HG02973 (cell line): ENCODE data around the gene MPV17L2.
"Not testable (repeated sequence)": the region's sequence is repeated elsewhere in the genome, so short reads cannot be mapped to it uniquely, and the experiment has no call there.

Source experiments
- ATAC-seq: cut with Tn5 transposase; IDR thresholded peaks from one replicate; pipeline ENCODE4 v1.9.1; 2021; ENCODE audit warnings: moderate library complexity; ENCODE audit not compliant: unreplicated experiment

Gene MPV17L2

DNA sequence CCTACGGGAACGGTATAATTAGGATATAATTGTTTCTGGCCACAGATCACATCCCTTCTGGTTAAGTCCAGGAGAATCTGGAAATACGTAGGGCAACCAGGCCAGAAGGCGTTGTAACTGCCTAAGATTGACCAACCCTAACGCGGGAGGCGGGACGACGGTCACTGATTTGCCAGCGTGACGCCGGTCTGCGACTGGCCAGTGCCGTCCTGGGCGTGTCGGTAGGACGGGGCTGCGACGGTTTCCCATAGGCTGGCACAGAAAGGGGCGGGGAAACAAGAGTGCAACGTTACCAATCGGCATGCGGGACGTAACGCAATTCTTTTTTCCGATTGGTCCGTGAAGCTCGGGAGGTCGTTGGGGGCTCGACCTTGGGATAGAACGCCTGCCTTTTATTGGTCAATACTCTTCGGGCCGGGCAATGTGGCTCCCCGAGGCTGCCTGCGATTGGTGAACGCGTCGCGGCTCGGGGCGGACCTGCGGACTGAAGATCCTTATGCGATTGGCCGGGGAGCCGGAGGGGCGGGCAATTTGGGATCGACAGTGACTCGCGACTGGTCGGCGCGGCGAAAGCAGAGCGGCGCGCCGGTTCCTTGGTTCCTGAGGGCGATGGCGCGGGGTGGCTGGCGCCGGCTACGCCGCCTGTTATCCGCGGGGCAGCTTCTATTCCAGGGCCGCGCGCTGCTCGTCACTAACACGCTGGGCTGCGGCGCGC, at the start of gene MPV17L2:
Gene MPV17L2, plus strand, starts transcription at position 546 of the 715 bp plus-strand sequence. Its CDS starts 64 bp downstream, at position 610.
- peak; percentile 88 for ATAC-seq

DNA sequence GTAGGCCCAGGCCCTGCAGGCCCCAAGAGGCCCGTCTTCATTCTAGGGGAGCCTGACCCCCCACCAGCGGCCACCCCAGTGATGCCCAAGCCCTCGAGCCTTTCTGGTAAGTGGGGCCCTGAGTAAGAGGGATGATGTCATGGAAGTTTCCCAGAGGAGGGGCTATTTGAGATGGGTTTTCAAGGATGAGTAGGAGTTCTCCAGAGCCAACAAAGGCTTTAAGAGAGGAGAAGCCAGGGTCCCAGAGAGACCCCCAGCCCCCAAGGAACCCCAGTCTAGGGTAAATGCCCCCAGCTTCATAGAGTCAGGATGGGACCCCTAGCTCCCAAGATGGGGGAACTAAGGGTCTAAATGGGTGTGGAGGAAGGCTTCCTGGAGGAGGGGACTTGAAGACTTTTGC, 49.1 kb upstream of the MPV17L2 start:
- no peak for ATAC-seq

DNA sequence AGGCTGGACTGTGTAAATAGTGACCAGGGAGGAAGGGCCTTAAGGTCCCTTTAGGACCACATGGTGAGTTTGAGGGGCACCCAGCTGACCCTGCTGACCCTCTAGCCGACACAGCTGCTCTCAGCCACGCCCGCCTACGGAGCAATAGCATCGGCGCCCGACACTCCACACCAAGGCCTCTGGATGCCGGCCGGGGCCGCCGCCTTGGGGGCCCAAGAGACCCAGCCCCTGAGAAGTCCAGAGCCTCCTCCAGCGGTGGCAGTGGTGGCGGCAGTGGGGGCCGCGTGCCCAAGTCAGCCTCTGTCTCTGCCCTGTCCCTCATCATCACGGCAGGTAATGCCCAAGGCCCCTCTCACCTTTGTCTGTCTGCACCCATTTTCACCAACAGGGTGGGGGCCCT, 48.7 kb upstream of the MPV17L2 start:
- ATAC-seq = no peak

DNA sequence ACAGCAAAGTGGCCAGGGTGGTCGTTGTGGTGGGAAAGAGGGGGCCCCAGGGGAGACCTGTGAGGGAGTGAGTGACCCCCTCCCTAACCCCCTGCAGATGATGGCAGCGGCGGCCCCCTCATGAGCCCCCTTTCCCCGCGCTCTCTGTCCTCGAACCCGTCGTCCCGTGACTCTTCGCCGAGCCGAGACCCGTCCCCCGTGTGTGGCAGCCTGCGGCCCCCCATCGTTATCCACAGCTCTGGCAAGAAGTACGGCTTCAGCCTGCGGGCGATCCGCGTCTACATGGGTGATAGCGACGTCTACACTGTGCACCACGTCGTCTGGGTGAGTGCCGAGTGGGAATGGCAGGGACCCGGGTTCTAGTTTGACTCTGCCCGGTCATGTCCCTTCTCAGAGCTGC, 48.1 kb upstream of the MPV17L2 start:
- no peak for ATAC-seq

DNA sequence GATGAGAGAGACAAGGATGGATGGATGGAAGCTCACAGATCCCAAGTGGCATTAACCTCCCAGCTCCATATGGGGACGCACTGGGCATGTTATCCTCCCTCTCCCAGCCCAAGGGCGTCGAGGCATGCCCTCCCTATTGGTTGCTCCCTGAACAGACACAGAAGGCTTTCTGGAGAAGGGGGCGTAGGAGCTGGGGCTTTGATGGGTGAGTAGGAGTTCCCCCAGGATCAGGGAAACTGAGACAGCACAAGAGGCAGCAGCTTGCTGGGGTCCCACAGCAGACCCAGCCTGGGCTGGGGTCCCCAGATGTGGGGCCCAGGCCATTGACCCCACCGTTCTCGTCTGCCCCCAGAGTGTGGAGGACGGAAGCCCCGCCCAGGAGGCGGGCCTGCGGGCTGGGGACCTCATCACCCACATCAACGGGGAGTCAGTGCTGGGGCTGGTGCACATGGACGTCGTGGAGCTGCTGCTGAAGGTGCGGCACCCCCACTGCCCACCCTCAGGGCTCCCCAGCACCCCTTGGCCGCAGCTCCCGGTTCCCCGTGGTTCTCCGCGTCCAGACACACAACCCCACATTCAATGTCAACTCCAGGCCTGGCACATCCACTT, 47.5 kb upstream of the MPV17L2 start:
- ATAC-seq = no peak

DNA sequence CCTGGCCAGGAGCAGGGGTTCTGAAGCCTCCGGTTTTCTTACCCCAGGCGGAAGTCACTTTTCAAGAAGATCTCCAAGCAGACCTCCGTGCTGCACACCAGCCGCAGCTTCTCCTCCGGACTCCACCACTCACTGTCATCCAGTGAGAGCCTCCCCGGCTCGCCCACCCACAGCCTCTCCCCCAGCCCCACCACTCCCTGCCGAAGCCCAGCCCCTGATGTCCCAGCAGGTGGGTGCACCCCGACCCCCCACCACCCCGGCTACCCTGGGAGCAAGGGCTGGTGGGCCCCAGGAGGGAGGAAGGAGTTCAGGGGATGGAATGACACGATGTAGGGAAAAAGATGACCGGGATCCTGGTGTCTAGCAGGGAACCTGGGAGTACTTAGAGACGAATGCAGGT, 45.6 kb upstream of the MPV17L2 start:
- no peak for ATAC-seq

DNA sequence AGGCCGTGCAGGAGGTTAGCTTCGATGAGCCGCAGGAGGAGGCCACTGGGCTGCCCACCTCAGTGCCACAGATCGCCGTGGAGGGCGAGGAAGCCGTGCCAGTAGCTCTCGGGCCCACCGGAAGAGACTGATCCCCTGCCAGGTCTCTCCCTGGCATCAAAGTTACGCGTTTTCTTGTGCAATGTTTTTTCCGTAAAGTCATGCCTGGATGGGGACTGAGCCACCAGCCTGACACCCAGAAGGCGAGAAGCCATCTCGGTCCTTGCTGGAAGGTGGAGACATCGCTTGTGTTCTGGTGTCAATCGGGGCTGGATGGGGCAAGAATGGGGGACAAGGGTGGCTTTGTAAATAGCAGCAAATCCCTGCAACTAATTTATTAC, 43.4 kb upstream of the MPV17L2 start:
- ATAC-seq = no peak

DNA sequence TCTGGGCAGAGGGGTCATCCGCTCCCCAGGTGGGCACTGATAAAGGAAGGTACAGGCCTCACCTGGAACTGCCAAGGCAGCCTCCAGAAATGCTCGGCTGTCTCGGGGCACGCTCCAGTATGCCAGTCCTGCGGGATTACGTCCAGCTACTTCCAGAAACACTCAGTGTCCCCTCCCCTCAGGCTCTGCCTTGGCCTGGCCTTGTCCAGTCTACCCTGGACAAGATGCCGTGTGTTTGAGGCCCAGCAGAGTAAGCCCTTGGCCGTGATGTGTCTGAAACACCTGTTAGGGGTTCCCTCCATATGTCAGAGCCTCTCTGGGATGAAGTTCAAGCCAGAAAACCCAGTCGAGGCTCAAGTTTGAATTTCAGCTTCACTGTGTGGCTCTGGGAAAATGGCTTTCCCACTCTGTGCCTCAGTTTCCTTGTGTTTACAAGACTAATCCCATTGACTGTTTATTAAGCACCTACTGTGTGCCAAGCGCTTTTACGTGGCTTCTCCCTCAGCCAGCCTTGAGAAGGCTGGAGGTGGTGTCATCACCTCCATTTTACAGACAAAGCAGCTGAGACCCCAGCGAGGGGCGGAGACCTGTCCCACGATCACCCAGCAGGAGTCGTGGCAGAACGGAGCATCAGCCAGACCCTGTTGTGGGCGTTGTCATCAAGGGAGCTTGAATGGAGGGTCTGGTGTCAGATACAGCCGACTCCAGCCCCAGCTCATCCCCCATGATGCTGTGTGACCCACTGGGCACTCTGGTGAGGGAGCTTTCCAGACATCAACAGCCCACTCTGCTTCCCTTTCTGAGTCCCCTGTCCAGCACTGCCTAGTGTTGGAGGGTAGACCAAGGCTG, 42.0 kb upstream of the MPV17L2 start:
- ATAC-seq = no peak

DNA sequence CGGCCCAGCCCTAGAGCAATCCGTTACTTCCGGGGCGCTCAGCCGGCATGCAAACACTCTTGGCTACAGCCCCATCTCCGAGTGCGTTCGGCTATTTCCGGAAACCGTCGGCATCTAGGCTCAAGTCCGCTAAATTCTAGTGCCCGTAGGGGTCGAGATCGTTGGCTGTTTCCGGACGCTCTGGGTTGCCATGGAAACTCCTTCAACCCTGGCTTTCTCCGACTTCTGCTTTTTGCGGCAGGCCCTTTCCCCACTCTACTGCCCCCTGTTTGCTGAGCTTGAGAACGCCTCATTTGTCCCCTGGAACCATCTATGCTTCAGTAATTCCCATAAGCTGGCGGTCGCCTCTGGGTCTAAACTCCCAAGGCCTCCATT, 40.6 kb upstream of the MPV17L2 start:
- ATAC-seq = peak; percentile 60

DNA sequence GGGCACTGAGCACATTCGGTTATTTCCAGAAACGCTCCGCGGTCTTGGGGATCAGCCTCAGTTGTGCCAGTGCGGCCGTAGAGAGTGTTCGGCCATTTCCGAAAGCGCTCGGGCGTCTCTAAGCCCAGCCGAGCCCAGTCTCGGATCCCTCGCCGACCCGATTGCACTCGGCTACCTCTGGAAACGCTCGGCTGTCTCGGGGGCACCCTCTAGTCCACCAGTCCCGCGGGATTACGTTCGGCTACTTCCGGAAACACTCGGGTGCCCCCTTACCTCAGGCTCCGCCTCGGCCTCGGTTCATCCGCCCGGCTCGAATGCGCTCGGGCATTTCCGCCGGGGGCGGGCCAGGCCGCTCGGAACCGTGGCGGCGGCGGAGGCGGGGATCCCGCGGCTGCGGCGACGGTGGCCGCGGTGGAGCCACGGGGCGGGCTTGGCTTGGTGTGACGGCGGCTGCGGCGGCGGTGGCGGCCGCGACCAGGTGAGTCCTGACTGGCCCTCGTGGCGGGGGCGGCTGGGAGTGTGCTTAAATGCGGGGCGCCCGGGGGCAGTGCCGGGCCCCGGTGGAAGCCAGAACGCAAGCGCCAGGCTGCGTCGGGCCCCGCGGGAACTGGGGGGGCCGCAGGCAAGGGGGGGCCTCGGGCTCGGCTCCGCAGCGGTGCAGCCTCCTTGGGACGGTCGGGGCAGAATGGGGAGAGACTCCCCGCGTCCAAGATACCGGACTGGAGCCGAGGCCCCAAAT, 40.0 kb upstream of the MPV17L2 start, which contains the start of gene PIK3R2:
Gene PIK3R2, plus strand, starts transcription at position 347 of the 739 bp plus-strand sequence. CDS start 2,717 bp downstream, outside the sequence.
- ATAC-seq = peak; percentile 71

DNA sequence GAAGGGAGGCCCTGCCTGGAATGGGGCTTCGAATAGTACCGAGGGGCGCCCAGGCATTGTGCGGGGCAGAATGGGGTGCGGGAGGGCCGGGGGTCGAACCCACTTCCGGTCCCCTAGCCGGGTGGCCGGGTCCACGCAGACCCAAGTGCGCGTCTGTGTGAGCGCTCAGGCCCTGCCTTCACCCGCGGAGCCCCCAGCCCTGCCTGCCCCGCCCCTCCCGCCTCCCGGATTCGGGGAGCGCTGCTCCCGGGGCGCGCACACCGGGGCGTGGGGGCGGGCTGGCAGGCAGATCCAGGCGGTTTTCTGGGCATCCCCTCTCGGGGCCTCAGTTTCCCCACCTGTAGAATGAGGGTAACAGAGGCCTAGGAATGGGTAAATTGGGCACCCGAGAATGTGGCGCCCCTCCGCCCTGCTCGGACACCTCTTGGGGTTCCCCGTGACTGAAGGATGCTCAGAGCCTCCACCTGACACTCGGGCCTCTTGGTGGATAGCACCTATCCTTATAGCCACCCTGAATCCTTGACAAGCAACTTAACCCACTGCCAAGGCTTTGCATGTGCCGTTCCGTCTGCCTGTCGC, 39.4 kb upstream of the MPV17L2 start:
- ATAC-seq = no peak

DNA sequence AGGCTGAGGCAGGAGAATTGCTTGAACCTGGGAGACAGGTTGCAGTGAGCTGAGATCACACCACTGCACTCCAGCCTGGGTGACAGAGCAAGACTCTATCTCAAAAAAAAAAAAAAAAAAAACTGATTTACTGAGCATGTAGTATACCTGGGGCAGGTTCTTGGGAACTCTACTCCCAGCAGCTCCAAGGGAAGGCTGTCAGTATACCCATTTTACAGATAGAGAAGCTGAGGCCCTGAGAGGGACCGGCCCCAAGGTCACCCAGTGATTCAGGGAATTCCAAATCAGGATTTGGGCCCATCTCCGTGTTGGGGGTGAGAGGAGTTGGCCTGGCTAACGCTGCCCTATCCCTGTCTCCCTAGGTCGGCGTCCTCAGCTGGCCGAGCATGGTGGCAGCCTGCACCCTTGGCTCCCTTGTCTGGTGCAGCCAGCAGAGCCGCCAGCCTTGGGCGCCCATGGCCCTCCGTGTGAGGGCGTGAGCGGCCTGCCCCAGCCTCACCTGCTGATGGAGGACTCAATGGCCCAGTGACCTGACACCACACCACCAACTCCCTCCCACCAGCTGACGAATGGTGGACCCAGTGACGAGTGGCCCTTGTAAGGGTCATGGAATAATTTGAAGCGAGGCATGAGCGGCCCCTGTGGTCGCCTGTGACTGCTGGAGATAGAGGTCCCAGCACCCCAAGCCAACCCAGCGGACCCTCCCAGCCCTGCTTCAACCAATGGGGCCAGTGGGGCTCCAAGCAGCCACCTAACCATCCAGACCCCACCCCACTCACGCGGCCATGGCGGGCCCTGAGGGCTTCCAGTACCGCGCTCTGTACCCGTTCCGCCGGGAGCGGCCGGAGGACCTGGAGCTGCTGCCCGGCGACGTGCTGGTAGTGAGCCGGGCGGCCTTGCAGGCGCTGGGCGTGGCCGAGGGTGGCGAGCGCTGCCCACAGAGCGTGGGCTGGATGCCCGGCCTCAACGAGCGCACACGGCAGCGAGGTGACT, 37.6 kb upstream of the MPV17L2 start:
- ATAC-seq = no peak

DNA sequence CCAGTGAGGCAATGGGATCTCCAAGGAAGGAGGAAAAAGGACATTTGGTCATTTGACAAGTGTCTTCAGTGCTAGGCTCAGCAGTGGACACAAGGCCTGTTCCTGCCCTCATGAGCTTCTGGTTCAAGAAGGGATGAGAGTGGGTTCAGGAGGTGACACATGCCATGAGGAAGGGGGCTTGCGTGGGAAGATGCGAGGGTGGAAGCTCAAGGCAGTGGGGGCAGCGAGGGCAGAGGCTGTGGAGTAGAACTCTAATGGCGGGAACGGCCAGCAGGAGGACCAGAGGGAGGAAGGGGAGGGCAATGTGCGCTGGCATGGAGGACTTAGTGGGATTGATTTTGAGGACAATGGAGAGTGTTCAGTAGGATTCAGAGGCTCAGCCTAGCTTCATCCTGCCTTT, 36.8 kb upstream of the MPV17L2 start:
- no peak for ATAC-seq

DNA sequence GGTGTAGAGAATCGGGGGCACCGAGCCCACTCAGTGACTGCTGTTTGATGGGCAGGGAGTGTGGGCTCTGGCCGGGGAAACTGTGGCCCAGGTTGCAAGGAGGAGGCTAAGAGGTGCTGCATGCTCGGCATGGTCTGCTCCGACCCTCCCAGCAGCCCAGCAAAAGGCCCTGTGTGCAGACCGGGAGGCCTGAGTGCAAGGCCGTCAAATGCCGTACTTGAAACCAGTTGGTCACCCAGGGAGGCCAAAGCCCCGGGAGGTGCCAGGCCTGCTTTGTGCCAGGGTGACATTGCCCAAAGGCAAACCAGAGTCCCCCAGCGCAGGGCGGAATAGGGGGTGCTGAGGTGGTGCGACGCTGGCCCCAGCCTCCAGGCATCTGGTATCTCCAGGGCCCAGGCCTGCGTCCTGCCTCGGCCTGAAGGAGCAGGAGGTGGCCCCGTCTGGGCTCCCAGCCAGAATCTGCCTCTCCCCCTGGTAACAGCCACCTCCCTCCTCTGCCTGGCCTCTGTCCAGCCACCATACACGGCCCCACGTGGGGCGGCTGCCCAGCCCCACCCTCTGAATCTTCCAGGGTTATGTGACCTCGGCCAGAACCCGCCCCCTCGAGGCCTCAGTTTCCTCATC, 36.1 kb upstream of the MPV17L2 start:
- ATAC-seq = no peak

DNA sequence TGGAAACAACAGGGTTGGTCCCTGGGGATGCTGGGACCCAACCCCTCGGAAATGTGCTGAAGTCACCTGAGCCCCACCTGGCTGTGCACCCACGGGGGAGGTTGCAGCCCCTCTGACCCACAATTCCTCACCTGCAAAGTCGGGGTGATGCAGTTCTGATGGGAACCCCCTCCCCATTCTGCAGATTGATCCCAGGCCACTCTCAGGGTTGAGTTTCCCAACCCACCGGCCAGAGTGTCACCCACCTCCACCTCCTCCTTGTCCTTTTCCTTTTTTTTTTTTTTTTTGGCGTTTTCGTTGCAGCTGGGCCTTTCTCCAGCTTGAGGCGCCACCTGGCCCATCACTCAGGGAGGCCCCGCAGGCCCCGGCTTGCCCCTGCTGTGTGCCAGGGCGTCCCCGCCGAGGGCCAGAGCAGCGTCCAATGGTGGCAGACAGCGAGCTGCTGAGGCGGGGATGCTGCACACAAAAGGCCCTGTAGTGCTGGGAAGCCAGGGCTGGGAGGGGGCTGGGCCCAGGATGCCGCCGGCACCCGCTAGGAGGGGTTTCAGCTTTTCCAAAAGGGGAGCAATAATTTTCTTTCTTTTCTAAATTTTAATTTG, 35.5 kb upstream of the MPV17L2 start:
- no peak for ATAC-seq

DNA sequence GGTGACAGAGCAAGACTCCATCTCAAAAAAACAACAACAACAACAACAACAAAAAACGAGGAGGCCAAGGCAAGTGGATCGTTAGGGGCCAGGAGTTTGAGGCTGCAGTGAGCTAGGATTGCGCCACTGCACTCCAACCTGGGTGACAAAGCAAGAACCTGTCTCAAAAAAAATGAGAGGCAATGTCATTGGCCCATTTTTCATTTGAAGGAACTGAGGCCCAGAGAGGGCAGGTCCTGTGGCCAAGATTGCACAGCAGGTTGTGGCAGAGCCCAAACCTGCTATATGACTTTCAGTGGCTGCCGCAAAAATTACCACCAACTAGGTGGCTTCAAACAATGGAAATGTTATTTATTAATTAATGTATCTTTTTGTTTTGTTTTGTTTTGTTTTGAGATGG, 34.6 kb upstream of the MPV17L2 start:
- no peak for ATAC-seq

DNA sequence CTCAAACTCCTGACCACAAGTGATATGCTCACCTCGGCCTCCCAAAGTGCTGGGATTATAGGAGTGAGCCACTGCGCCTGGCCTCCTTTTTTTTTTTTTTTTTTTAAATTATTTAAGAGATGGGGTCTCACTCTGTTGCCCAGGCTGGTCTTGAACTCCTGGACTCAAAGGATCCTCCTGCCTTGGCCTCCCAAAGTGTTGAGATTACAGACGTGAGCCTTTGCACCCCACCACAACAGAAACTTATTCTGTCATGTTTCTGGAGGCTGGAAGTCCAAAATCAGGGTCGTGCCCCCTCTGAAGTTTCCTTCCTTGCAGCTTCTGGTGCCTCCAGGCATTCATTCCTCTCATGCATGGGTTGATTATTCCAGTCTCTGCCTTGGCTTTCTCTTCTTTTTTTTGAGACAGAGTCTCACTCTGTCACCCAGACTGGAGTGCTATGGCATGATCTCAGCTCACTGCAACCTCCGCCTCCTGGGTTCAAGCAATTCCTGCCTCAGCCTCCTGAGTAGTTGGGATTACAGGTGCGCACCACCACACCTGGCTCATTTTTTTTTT, 33.9 kb upstream of the MPV17L2 start:
- ATAC-seq = not testable (repeated sequence)

DNA sequence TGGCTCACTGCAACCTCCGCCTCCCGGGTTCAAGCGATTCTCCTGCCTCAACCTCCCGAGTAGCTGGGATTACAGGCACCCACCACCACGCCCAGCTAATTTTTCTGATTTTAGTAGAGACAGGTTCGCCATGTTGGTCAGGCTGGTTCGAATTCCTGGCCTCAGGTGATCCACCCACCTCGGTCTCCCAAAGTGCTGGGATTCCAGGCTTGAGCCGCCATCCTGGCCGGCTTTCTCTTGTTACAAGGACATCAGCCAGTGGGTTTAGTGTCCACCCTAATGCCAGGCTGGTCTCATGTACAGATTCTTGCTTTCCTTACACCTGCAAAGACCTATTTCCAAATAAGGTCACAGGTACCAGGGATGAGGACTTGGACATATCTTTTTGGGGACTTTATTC, 33.2 kb upstream of the MPV17L2 start:
- no peak for ATAC-seq
